ENCODE measurements around the gene LSAMP. TPM values are rescaled to one million over a fixed set of nuclear protein-coding genes. Genes with fewer than 3 reads are reported as not detected.

Gene LSAMP
- total and polyA plus RNA-seq, 2 of the 4 experiments (the other 2 are of a cell fraction), result 7.9 to 8.0 TPM

GRCh38 chr3:116040152-116040551 is 405.1 kb downstream of the LSAMP start:
- Histone ChIP-seq H3K27me3 (ENCODE audit: control insufficient read depth, insufficient read depth, low read length) (no peaks in the 10 kb centered on the region), H4K20me1 (ENCODE audit: insufficient read depth, low read length) (no peaks in the 10 kb centered on the region), H3K4me1 (ENCODE audit: control insufficient read depth, insufficient read depth, low read length) (no peaks in the 10 kb centered on the region), H3K36me3 (ENCODE audit: control insufficient read depth, insufficient read depth, low read length) (no peaks in the 10 kb centered on the region), H3K79me1 (ENCODE audit: low read depth in 1 of 2, low read length in 2 of 2) (no peaks in the 10 kb centered on the region), H2BK15ac (ENCODE audit: low read depth, low read length) (no peak overlapping the region), H2AFZ (replicated peaks; ENCODE audit: low read length, poor library complexity) (no peak overlapping the region), H2BK5ac (ENCODE audit: low read depth, low read length, poor library complexity, severe bottlenecking) (no peak overlapping the region), H2BK120ac (ENCODE audit: low read depth, low read length) (no peak overlapping the region), H3K27ac (ENCODE audit: insufficient read depth, low read length) (no peak overlapping the region), H2BK20ac (ENCODE audit: low read depth, low read length) (no peak overlapping the region), H3K4me3 (ENCODE audit: insufficient read depth, low read depth, low read length) (no peak overlapping the region), H2AK9ac (replicated peaks; ENCODE audit: low read depth, low read length, poor library complexity) (no peak overlapping the region), H3K14ac (replicated peaks; ENCODE audit: low read depth, low read length) (no peak overlapping the region), H3K18ac (ENCODE audit: low read depth, low read length) (no peak overlapping the region), H4K5ac (ENCODE audit: low read depth, low read length) (no peak overlapping the region), H3K56ac (ENCODE audit: extremely low read depth, insufficient read depth, low read length) (no peak overlapping the region), H3K9ac (ENCODE audit: low read depth, low read length) (no peak overlapping the region), H3K4ac (ENCODE audit: low read depth, low read length) (no peak overlapping the region), H4K91ac (ENCODE audit: insufficient read depth, low read depth, low read length) (no peak overlapping the region), H3K9me3 (ENCODE audit: control insufficient read depth, insufficient read depth, low read length) (no peaks in the 10 kb centered on the region), H3K9me1 (ENCODE audit: insufficient read depth, low read length) (no peaks in the 10 kb centered on the region), H3K4me2 (ENCODE audit: low read depth, low read length) (no peak overlapping the region), H2AK5ac (ENCODE audit: low read depth, low read length) (no peak overlapping the region), H3K23ac (ENCODE audit: low read depth, low read length) (no peak overlapping the region), H4K8ac (ENCODE audit: low read depth in 2 of 2, low read length in 2 of 2) (no peak overlapping the region)
- WGBS, 2 experiments (ENCODE audit: extremely low coverage in 2 of 2, insufficient read length in 1 of 2), result no CpG with 5 or more reads among the region's 3 CpGs
- ATAC-seq (ENCODE audit: low read depth) (no peak), DNase-seq (no peak)
- intact Hi-C loops (cut with micrococcal nuclease), result no loop called here
- dilution Hi-C loops (cut with HindIII; ENCODE audit: low sequenced_read_pairs, unreplicated experiment), result no loop called here
- in situ Hi-C loops (cut with MboI; ENCODE audit: low sequenced_read_pairs), result no loop called here
- CTCF ChIA-PET, result no interaction called here
- POLR2A ChIA-PET (ENCODE audit: unreplicated experiment), result no interaction called here
- TF ChIP-seq POLR2A (IDR thresholded peaks at IDR 0.05; ENCODE audit: low read depth, low read length) (no peak), SMC3 (IDR thresholded peaks at IDR 0.05; ENCODE audit: low read depth, low read length) (no peak), FOS (IDR thresholded peaks at IDR 0.05; ENCODE audit: low read depth, low read length) (no peak), BHLHE40 (IDR thresholded peaks at IDR 0.05; ENCODE audit: low read depth, low read length) (no peak), MXI1 (IDR thresholded peaks at IDR 0.05; ENCODE audit: borderline replicate concordance, low read depth, low read length) (no peak), NFE2L2 (IDR thresholded peaks at IDR 0.05; ENCODE audit: low read depth, low read length) (no peak), MAFK (IDR thresholded peaks at IDR 0.05; ENCODE audit: low read depth, low read length) (no peak)
- BruUV-seq (replicated peaks), result no TSS peak
